K562 (cell line): Measurements from ENCODE around the gene HBB. TPM values are rescaled to one million over a fixed set of nuclear protein-coding genes. Genes with fewer than 3 reads are reported as not detected.
"Not testable (repeated sequence)": the region's sequence is repeated elsewhere in the genome, so short reads cannot be mapped to it uniquely, and the experiment has no call there.

ENCODE experiments used
- ATAC-seq: fragments of 200-7000 bp; cut with Tn5 transposase; 3 replicates; pipeline ENCODE4 v1.9.1; 2020; ENCODE audit warnings: moderate library complexity
- BruUV-seq: library from RNA; stranded (reverse); fragments of 400-500 nt; replicated peaks from 2 replicates; lab custom pipeline; 2021; lab: Mats Ljungman, UMichigan
- CTCF ChIA-PET: fragments of 300-600 bp; formaldehyde crosslinking; extraction: SDS; loops from one replicate; lab custom pipeline; 2021; ENCODE audit warnings: low intra/inter-chr PET ratio; lab: Yijun Ruan, JAX
- POLR2A ChIA-PET: fragments of 300-600, 350-650 bp; sonication (Branson Sonifier 250); formaldehyde crosslinking; extraction: SDS; loops from one replicate; lab custom pipeline; 2021; ENCODE audit warnings: antibody characterized with exemption, inconsistent platforms; lab: Yijun Ruan, JAX
- DNase-seq, 4 experiments: peaks; one replicate each; pipeline versions ENCODE4 v3.0.0 to v3.0.0-alpha.2; 2011 to 2018; ENCODE audit warnings: low spot score in 3 of 4, mixed read lengths in 3 of 4; ENCODE audit errors: extremely low read depth in 1 of 4
- FAIRE-seq: peaks from 2 replicates; lab custom pipeline; 2011; peaks lifted over from hg19 to GRCh38; lab: Jason Lieb, UNC
- H2AFZ ChIP-seq: 2 replicates; pipeline ENCODE4 v1.6.0; 2011; ENCODE audit warnings: low read depth, low read length, control low read depth, inconsistent platforms
- H3K27ac ChIP-seq: fragments of 200-600 bp; 3 replicates; pipeline ENCODE4 v1.8.0; 2011; ENCODE audit warnings: low read depth, mild to moderate bottlenecking, control low read depth, inconsistent platforms, low read length, moderate library complexity, mixed read lengths; ENCODE audit errors: extremely low read depth
- H3K27me3 ChIP-seq, 2 experiments: fragments of 300-600 bp in 1 of 2; 2 replicates in 1 of 2; 3 replicates in 1 of 2; pipeline versions ENCODE4 v1.6.0 to v1.8.0; 2011; ENCODE audit warnings: inconsistent platforms in 2 of 2, low read length in 2 of 2, mild to moderate bottlenecking in 1 of 2, mixed read lengths in 1 of 2, moderate library complexity in 1 of 2; ENCODE audit not compliant: control insufficient read depth in 2 of 2, insufficient read depth in 2 of 2
- H3K36me3 ChIP-seq: fragments of 300-600 bp; 3 replicates; pipeline ENCODE4 v1.8.0; 2011; ENCODE audit warnings: mild to moderate bottlenecking, low read length, inconsistent platforms; ENCODE audit not compliant: control insufficient read depth, insufficient read depth
- H3K4me1 ChIP-seq, 2 experiments: fragments of 200-600 bp in 1 of 2; replicated peaks in 1 of 2; 2 replicates in 1 of 2; 3 replicates in 1 of 2; pipeline versions ENCODE4 v1.5.1 to v1.8.0; 2011; ENCODE audit warnings: inconsistent platforms in 2 of 2, low read length in 2 of 2, mild to moderate bottlenecking in 1 of 2, mixed read lengths in 1 of 2, moderate library complexity in 1 of 2; ENCODE audit not compliant: control insufficient read depth in 2 of 2, insufficient read depth in 2 of 2
- H3K4me2 ChIP-seq: 2 replicates; pipeline ENCODE4 v1.6.1; 2011; ENCODE audit warnings: low read length, control low read depth, inconsistent platforms, mixed read lengths; ENCODE audit not compliant: insufficient read depth
- H3K4me3 ChIP-seq: fragments of 200-600 bp; sonication (generic), shearing (Covaris generic); 2 replicates; pipeline ENCODE4 v1.5.1; 2016; ENCODE audit warnings: control low read depth, inconsistent platforms
- H3K79me2 ChIP-seq: fragments of 200-600 bp; 3 replicates; pipeline ENCODE4 v1.8.0; 2011; ENCODE audit warnings: low read length, inconsistent platforms; ENCODE audit not compliant: control insufficient read depth, insufficient read depth
- H3K9ac ChIP-seq, 2 experiments: 2 replicates each; pipeline versions ENCODE4 v1.6.0 to v1.6.1; 2011; ENCODE audit warnings: low read depth in 2 of 2, low read length in 2 of 2, control low read depth in 1 of 2, inconsistent platforms in 1 of 2, mild to moderate bottlenecking in 1 of 2, mixed read lengths in 1 of 2; ENCODE audit not compliant: insufficient read depth in 1 of 2
- H3K9me1 ChIP-seq: one replicate; pipeline ENCODE4 v1.6.0; 2011; ENCODE audit warnings: inconsistent platforms, mild to moderate bottlenecking, low read length, moderate library complexity; ENCODE audit not compliant: control insufficient read depth, insufficient read depth
- H3K9me3 ChIP-seq: replicated peaks from 2 replicates; pipeline ENCODE4 v1.5.1; 2011; ENCODE audit warnings: low read depth, low read length, inconsistent platforms; ENCODE audit not compliant: control insufficient read depth, insufficient read depth
- H4K20me1 ChIP-seq: replicated peaks from 2 replicates; pipeline ENCODE4 v1.6.1; 2011; ENCODE audit warnings: low read length, inconsistent platforms, mixed read lengths; ENCODE audit not compliant: control insufficient read depth, insufficient read depth
- ATF4 ChIP-seq: fragments of 450-650 bp; formaldehyde crosslinking; IDR thresholded peaks from 2 replicates; pipeline ENCODE4 v1.4.0; 2022; ENCODE audit warnings: mild to moderate bottlenecking, moderate library complexity
- CEBPB ChIP-seq: fragments of 450-650 bp; IDR thresholded peaks from 2 replicates; pipeline ENCODE4 v1.6.1; 2016; ENCODE audit warnings: missing genetic modification characterization, missing compliant biosample characterization
- CEBPG ChIP-seq, 3 experiments: fragments of 200-800 bp in 1 of 3; sonication (Bioruptor generic) in 1 of 3; sonication (generic) in 1 of 3; formaldehyde crosslinking in 1 of 3; IDR thresholded peaks in 2 of 3; conservative IDR thresholded peaks in 1 of 3; 2 replicates each; pipeline versions ENCODE4 v1.6.1 to v1.8.0; 2016 to 2022; ENCODE audit warnings: missing compliant biosample characterization in 2 of 3, missing genetic modification characterization in 2 of 3, mild to moderate bottlenecking in 1 of 3, missing genetic modification reagents in 1 of 3
- ELF4 ChIP-seq: fragments of 450-650 bp; formaldehyde crosslinking; IDR thresholded peaks from 2 replicates; pipeline ENCODE4 v1.4.0; 2022; ENCODE audit warnings: missing genetic modification characterization
- FOXA3 ChIP-seq, 2 experiments: fragments of 450-650 bp in 1 of 2; sonication (generic) in 1 of 2; formaldehyde crosslinking; IDR thresholded peaks in 1 of 2; conservative IDR thresholded peaks in 1 of 2; 2 replicates each; pipeline versions ENCODE4 v1.4.0 to v1.8.0; 2020 to 2022; ENCODE audit warnings: mild to moderate bottlenecking in 2 of 2, missing genetic modification reagents in 1 of 2
- HDGF ChIP-seq: fragments of 450-650 bp; IDR thresholded peaks from 2 replicates; pipeline ENCODE4 v1.6.1; 2016
- KDM1A ChIP-seq, 2 experiments: fragments of 450-650 bp; IDR thresholded peaks; 2 replicates each; pipeline ENCODE4 v1.6.1; 2016; ENCODE audit warnings: mild to moderate bottlenecking in 2 of 2
- MLLT1 ChIP-seq, 2 experiments: fragments of 450-650 bp; IDR thresholded peaks; 2 replicates each; pipeline ENCODE4 v1.6.1; 2016
- MYBL2 ChIP-seq, 2 experiments: fragments of 450-650 bp in 1 of 2; sonication (generic) in 1 of 2; formaldehyde crosslinking in 1 of 2; IDR thresholded peaks; 2 replicates each; pipeline versions ENCODE4 v1.6.1 to v1.8.1; 2017 to 2022; ENCODE audit warnings: borderline replicate concordance in 1 of 2, inconsistent platforms in 1 of 2, low read depth in 1 of 2, mild to moderate bottlenecking in 1 of 2, missing genetic modification reagents in 1 of 2, moderate library complexity in 1 of 2
- NCOA2 ChIP-seq, 2 experiments: fragments of 450-650 bp; IDR thresholded peaks; 2 replicates each; pipeline ENCODE4 v1.6.1; 2018; ENCODE audit warnings: mild to moderate bottlenecking in 2 of 2, moderate library complexity in 1 of 2; ENCODE audit not compliant: partially characterized antibody in 2 of 2
- POLR2A ChIP-seq: fragments of 450-650 bp; conservative IDR thresholded peaks from 2 replicates; pipeline ENCODE4 v1.6.1; 2016
- POLR2B ChIP-seq: fragments of 450-650 bp; IDR thresholded peaks from 2 replicates; pipeline ENCODE4 v1.6.1; 2018; ENCODE audit warnings: low read depth; ENCODE audit not compliant: partially characterized antibody
- RAD21 ChIP-seq, 2 experiments: fragments of 250-450 bp in 1 of 2; fragments of 450-650 bp in 1 of 2; sonication (Bioruptor Pico) in 1 of 2; formaldehyde crosslinking in 1 of 2; IDR thresholded peaks in 1 of 2; conservative IDR thresholded peaks in 1 of 2; 2 replicates each; pipeline versions ENCODE4 v1.4.0 to v1.8.0; 2020 to 2022; ENCODE audit warnings: mild to moderate bottlenecking in 2 of 2, moderate library complexity in 1 of 2
- SMAD4 ChIP-seq: fragments of 250-450 bp; sonication (Bioruptor Pico); conservative IDR thresholded peaks from 2 replicates; pipeline ENCODE4 v1.8.0; 2021; ENCODE audit warnings: inconsistent platforms, mild to moderate bottlenecking, moderate library complexity
- SMARCA4 ChIP-seq: fragments of 450-650 bp; IDR thresholded peaks from 2 replicates; pipeline ENCODE4 v1.6.1; 2016
- SMARCC2 ChIP-seq: fragments of 450-650 bp; IDR thresholded peaks from 2 replicates; pipeline ENCODE4 v1.6.1; 2017; ENCODE audit warnings: antibody characterized with exemption, moderate library complexity, mild to moderate bottlenecking, low read depth
- SOX6 ChIP-seq: fragments of 450-650 bp; IDR thresholded peaks from 2 replicates; pipeline ENCODE4 v1.6.1; 2014; ENCODE audit warnings: mild to moderate bottlenecking
- SUPT5H ChIP-seq: fragments of 450-650 bp; IDR thresholded peaks from 2 replicates; pipeline ENCODE4 v1.6.1; 2016
- ZEB2 ChIP-seq: fragments of 450-650 bp; IDR thresholded peaks from 2 replicates; pipeline ENCODE4 v1.6.1; 2016
- ZNF436 ChIP-seq: fragments of 250-450, 450-650 bp; sonication (Bioruptor Pico); formaldehyde crosslinking; IDR thresholded peaks from 2 replicates; pipeline ENCODE4 v1.7.0; 2020; ENCODE audit warnings: mild to moderate bottlenecking
- WGBS: fragments of 100-300 bp; shearing (Covaris generic); methylation state at CpG from one replicate; pipeline ENCODE4 v1.1.6; 2016; ENCODE audit warnings: low coverage, mixed read lengths; ENCODE audit not compliant: insufficient coverage; ENCODE audit errors: missing lambda C conversion rate; 5-methylcytosine and 5-hydroxymethylcytosine counted together
- in situ Hi-C: fragments of 300-500 bp; cut with MboI; formaldehyde crosslinking; loops from 4 replicates; pipeline ENCODE4 v1.15.0; 2018; ENCODE audit warnings: inconsistent platforms, mixed read lengths
- intact Hi-C: fragments of 100-400 bp; cut with micrococcal nuclease; formaldehyde crosslinking; loops from 2 replicates; pipeline ENCODE4 v1.14.2; 2022
- polyA plus RNA-seq, 8 experiments: library from polyadenylated mRNA; depleted of rRNA in 4 of 8; stranded (reverse) in 5 of 8; unstranded in 3 of 8; fragments of >200 nt; fragmentation: Nextera tagmentation in 2 of 8; fragmentation: Illumina TruSeq in 1 of 8; extraction: Ambion mirVana in 2 of 8; extraction: Trizol in 1 of 8; gene quantifications; 2 replicates each; pipeline versions ENCODE4 v1.2.1 to v1.2.3, GENCODE V29; 2011 to 2014; ENCODE audit warnings: inconsistent platforms in 1 of 8, missing spikeins in 1 of 8
- total RNA-seq, 7 experiments: library from RNA; depleted of rRNA in 6 of 7; stranded (reverse); fragments of >200 nt in 6 of 7; fragmentation: Illumina TruSeq in 2 of 7; extraction: Trizol in 2 of 7; gene quantifications; 2 replicates each; pipeline versions ENCODE4 v1.2.1 to v1.2.3, GENCODE V29; 2011 to 2021; ENCODE audit warnings: low replicate concordance in 1 of 7

The HBB gene
- total and polyA plus RNA-seq, 9 of the 15 experiments (the other 6 are each of a cell fraction or from before 2014, with no cell fraction given) = 0.33 to 3.4 (median 1.2) TPM; not detected in 2

- H3K27me3 ChIP-seq; H2AFZ ChIP-seq; H3K9me3 ChIP-seq; H3K4me1 ChIP-seq; in situ Hi-C loops; BruUV-seq; H3K9me1 ChIP-seq; CTCF ChIA-PET; H4K20me1 ChIP-seq; TF ChIP-seq MYBL2 (CRISPR knock-in tag; IDR thresholded peaks at IDR 0.05; ENCODE audit: borderline replicate concordance); CEBPG (CRISPR knock-in tag; IDR thresholded peaks at IDR 0.05): not testable (repeated sequence)
- Histone ChIP-seq H3K4me2 (peak within 1 kb of the TSS; percentile 94), H3K79me2 (peaks cover 90% of the 10 kb centered on the region), H3K36me3 (peaks cover 52% of the 10 kb centered on the region), H3K9ac (peak within 1 kb of the TSS; percentile 70 to 81; a peak in 3 of 4 replicates), H3K4me3 (peak within 1 kb of the TSS; percentile 58), H3K27ac (peak within 1 kb of the TSS; percentile 73)
- ATAC-seq (peak; percentile 78), FAIRE-seq (peak; percentile 99), DNase-seq (peak in 1 of 4 experiments; percentile 46)
- POLR2A ChIA-PET = interaction anchor here (0.7 to 6.9 kb wide), 9 partner anchors 9 to 39 kb away, joined by 3 to 30 read pairs (median 4); partner anchors contain the start of gene HBE1
- intact Hi-C loops = loop anchor here (2.0 kb wide), 1 partner anchor 45 kb away; no protein-coding TSS in a partner anchor
- WGBS = 3% methylated on average over 3 of the region's 9 CpGs
- TF ChIP-seq MLLT1 (IDR thresholded peaks at IDR 0.05) (peak; percentile 71 to 86), ELF4 (CRISPR knock-in tag) (peak; percentile 49; the same call in 1 of the 2 replicates), CEBPB (tag) (peak; percentile 94), ATF4 (0 out of 2 replicates have a peak, but pooled peaks have one; percentile 4), SOX6 (peak; percentile 36; the same call in 1 of the 2 replicates), MYBL2 (IDR thresholded peaks at IDR 0.05; ENCODE audit: low read depth) (peak; percentile 73), FOXA3 (CRISPR knock-in tag; conservative IDR thresholded peaks at IDR 0.05 in 1 of 2, IDR thresholded peaks at IDR 0.05 in 1 of 2) (peak in 1 of 2 experiments; percentile 32; a peak in 1 of 4 replicates), ZNF436 (peak; percentile 53; the same call in 1 of the 2 replicates), CEBPG (tag; conservative IDR thresholded peaks at IDR 0.05 in 1 of 2, IDR thresholded peaks at IDR 0.05 in 1 of 2) (peak in 1 of 2 experiments; percentile 54; a peak in 3 of 4 replicates), HDGF (0 out of 2 replicates have a peak, but pooled peaks have one; percentile 56), POLR2A (peak; percentile 57), SMARCC2 (0 out of 2 replicates have a peak, but pooled peaks have one; percentile 23), SMARCA4 (peak; percentile 62; the same call in 1 of the 2 replicates), SMAD4 (peak; percentile 35; the same call in 1 of the 2 replicates), NCOA2 (IDR thresholded peaks at IDR 0.05; ENCODE audit: partially characterized antibody in 2 of 2) (peak in 1 of 2 experiments; percentile 73), SUPT5H (peak; percentile 54; the same call in 1 of the 2 replicates), ZEB2 (0 out of 2 replicates have a peak, but pooled peaks have one; percentile 22), KDM1A (IDR thresholded peaks at IDR 0.05) (peak; percentile 46 to 59; a peak in 3 of 4 replicates), RAD21 (CRISPR knock-in tag; conservative IDR thresholded peaks at IDR 0.05 in 1 of 2, IDR thresholded peaks at IDR 0.05 in 1 of 2) (0 out of 4 replicates have a peak, but pooled peaks of 1 of the 2 experiments have one; percentile 17), POLR2B (peak; percentile 47)
These were observed 23.0 kb upstream of the HBB start, which contains the start of gene HBG1 for GRCh38 chr11:5249807-5250396. HBG1 (minus strand) TSS chr11:5249857; CDS start chr11:5249804, 53 bp downstream.
